ENCODE measurements around the gene RGS5. TPM values are rescaled to one million over a fixed set of nuclear protein-coding genes. Genes with fewer than 3 reads are reported as not detected.
"Not testable (repeated sequence)": the region's sequence is repeated elsewhere in the genome, so short reads cannot be mapped to it uniquely, and the experiment has no call there.

Gene RGS5
- polyA plus RNA-seq, 1 of the 3 experiments (the other 2 are of a cell fraction) = 260 TPM

- Histone ChIP-seq H2AFZ (ENCODE audit: low read depth) (no peak overlapping the region), H3K27ac (ENCODE audit: low read depth in 2 of 2, low read length in 1 of 2) (no peak overlapping the region), H3K9me2 (no peaks in the 10 kb centered on the region), H3K9ac (no peak overlapping the region), H3F3A (replicated peaks; ENCODE audit: insufficient read depth) (no peaks in the 10 kb centered on the region), H3K4me3 (ENCODE audit: low read depth in 2 of 2, low read length in 1 of 2) (no peak overlapping the region), H3K9me3 (no peaks in the 10 kb centered on the region), H4K20me1 (ENCODE audit: insufficient read depth) (no peaks in the 10 kb centered on the region), H3K4me1 (ENCODE audit: control insufficient read depth in 1 of 2, insufficient read depth in 2 of 2, low read depth in 1 of 2, low read length in 1 of 2) (no peaks in the 10 kb centered on the region), H3K36me3 (replicated peaks in 1 of 2; ENCODE audit: control insufficient read depth in 1 of 2, insufficient read depth in 2 of 2, low read length in 1 of 2) (no peaks in the 10 kb centered on the region), H3K27me3 (ENCODE audit: insufficient read depth) (no peaks in the 10 kb centered on the region), H3K4me2 (no peak overlapping the region), H3K79me2 (ENCODE audit: insufficient read depth) (no peaks in the 10 kb centered on the region)
- POLR2A ChIA-PET = no interaction called here
- 86% methylated on average over 3 of the region's 3 CpGs for WGBS (ENCODE audit: low lambda C conversion rate)
- TF ChIP-seq POLR2AphosphoS5 (IDR thresholded peaks at IDR 0.05; ENCODE audit: low read depth, low read length) (no peak), JUND (IDR thresholded peaks at IDR 0.05) (no peak), MXI1 (IDR thresholded peaks at IDR 0.05; ENCODE audit: low read depth, low read length) (no peak), TEAD4 (IDR thresholded peaks at IDR 0.05; ENCODE audit: borderline replicate concordance, insufficient read depth) (no peak), RXRA (IDR thresholded peaks at IDR 0.05; ENCODE audit: borderline replicate concordance, low read depth) (no peak), GATA2 (CRISPR knock-in tag; IDR thresholded peaks at IDR 0.05) (no peak), FOXJ3 (CRISPR knock-in tag; IDR thresholded peaks at IDR 0.05) (no peak), RAD21 (IDR thresholded peaks at IDR 0.05; ENCODE audit: low read length) (no peak), SIN3A (IDR thresholded peaks at IDR 0.05; ENCODE audit: borderline replicate concordance, low read depth, low read length) (no peak), NFIC (IDR thresholded peaks at IDR 0.05; ENCODE audit: borderline replicate concordance) (no peak), MEF2A (IDR thresholded peaks at IDR 0.05; ENCODE audit: borderline replicate concordance, low read depth) (no peak), NRF1 (IDR thresholded peaks at IDR 0.05; ENCODE audit: low read depth, low read length) (no peak), MAX (IDR thresholded peaks at IDR 0.05; ENCODE audit: low read depth) (no peak), TCF12 (IDR thresholded peaks at IDR 0.05) (no peak)
- CTCF ChIA-PET = no interaction called here
- no peak for DNase-seq
These were observed 39.0 kb upstream of the RGS5 start for GRCh38 chr1:163241746-163242145.

GRCh38 chr1:163240705-163241104 lies 38.0 kb upstream of the RGS5 start:
- H3K4me1 ChIP-seq (ENCODE audit: control insufficient read depth in 1 of 2, insufficient read depth in 2 of 2, low read depth in 1 of 2, low read length in 1 of 2) = no peaks in the 10 kb centered on the region
- H4K20me1 ChIP-seq (ENCODE audit: insufficient read depth) = no peaks in the 10 kb centered on the region
- 93% methylated on average over 3 of the region's 3 CpGs for WGBS (ENCODE audit: low lambda C conversion rate)
- no peak overlapping the region for H3K4me2 ChIP-seq
- no peaks in the 10 kb centered on the region for H3K79me2 ChIP-seq (ENCODE audit: insufficient read depth)
- no peaks in the 10 kb centered on the region for H3K9me2 ChIP-seq
- H3K4me3 ChIP-seq (ENCODE audit: low read depth in 2 of 2, low read length in 1 of 2) = no peak overlapping the region
- DNase-seq = no peak
- H3K27me3 ChIP-seq (ENCODE audit: insufficient read depth) = no peaks in the 10 kb centered on the region
- no peaks in the 10 kb centered on the region for H3K36me3 ChIP-seq (replicated peaks in 1 of 2; ENCODE audit: control insufficient read depth in 1 of 2, insufficient read depth in 2 of 2, low read length in 1 of 2)
- ChIA-PET POLR2A (no interaction called here), CTCF (interaction anchor here (0.6 kb wide), 1 partner anchor 19 kb away, joined by 3 read pairs; no protein-coding TSS in a partner anchor)
- H2AFZ ChIP-seq (ENCODE audit: low read depth) = no peak overlapping the region
- TF ChIP-seq MAX (IDR thresholded peaks at IDR 0.05; ENCODE audit: low read depth) = no peak
- no peak for TF ChIP-seq NRF1 (IDR thresholded peaks at IDR 0.05; ENCODE audit: low read depth, low read length)
- no peak for TF ChIP-seq YY1 (IDR thresholded peaks at IDR 0.05; ENCODE audit: low read depth)
- TF ChIP-seq NFIC (IDR thresholded peaks at IDR 0.05; ENCODE audit: borderline replicate concordance) = no peak
- TF ChIP-seq CTCF (IDR thresholded peaks at IDR 0.05) = no peak
- no peak for TF ChIP-seq TCF12 (IDR thresholded peaks at IDR 0.05)
- no peaks in the 10 kb centered on the region for H3K9me3 ChIP-seq
- H3F3A ChIP-seq (replicated peaks; ENCODE audit: insufficient read depth) = no peaks in the 10 kb centered on the region
- H3K9ac ChIP-seq = no peak overlapping the region
- H3K27ac ChIP-seq (ENCODE audit: low read depth in 2 of 2, low read length in 1 of 2) = no peak overlapping the region

- H3K9me2 ChIP-seq; H3K79me2 ChIP-seq (ENCODE audit: insufficient read depth); H3K27me3 ChIP-seq (ENCODE audit: insufficient read depth); H3K9me3 ChIP-seq; POLR2A ChIA-PET; H3K36me3 ChIP-seq (replicated peaks in 1 of 2; ENCODE audit: control insufficient read depth in 1 of 2, insufficient read depth in 2 of 2, low read length in 1 of 2); H4K20me1 ChIP-seq (ENCODE audit: insufficient read depth); H3K4me1 ChIP-seq (ENCODE audit: control insufficient read depth in 1 of 2, insufficient read depth in 2 of 2, low read depth in 1 of 2, low read length in 1 of 2); H3K4me2 ChIP-seq; H3K27ac ChIP-seq (ENCODE audit: low read depth in 2 of 2, low read length in 1 of 2); H3K9ac ChIP-seq; H2AFZ ChIP-seq (ENCODE audit: low read depth); H3K4me3 ChIP-seq (ENCODE audit: low read depth in 2 of 2, low read length in 1 of 2); DNase-seq; H3F3A ChIP-seq (replicated peaks; ENCODE audit: insufficient read depth); CTCF ChIA-PET: not testable (repeated sequence)
- 85% methylated on average over 3 of the region's 3 CpGs for WGBS (ENCODE audit: low lambda C conversion rate)
These were observed 30.9 kb upstream of the RGS5 start for GRCh38 chr1:163233643-163234042.

Measured in SK-N-SH (cell line).